GM12874 (cell line): ENCODE data around the gene STARD3.

Source experiments
- CTCF ChIP-seq: IDR thresholded peaks from 2 replicates; pipeline ENCODE4 v1.5.1; 2011; ENCODE audit warnings: low read depth, mild to moderate bottlenecking, control low read depth, low read length, moderate library complexity; ENCODE audit not compliant: insufficient read depth

Gene STARD3

GRCh38 chr17:39704821-39705551 lies 68.0 kb downstream of the STARD3 start:
- TF ChIP-seq CTCF = no peak

- no peak for TF ChIP-seq CTCF
These were observed 68.9 kb downstream of the STARD3 start for GRCh38 chr17:39705786-39706348.

GRCh38 chr17:39706383-39706782 lies 69.4 kb downstream of the STARD3 start:
- no peak for TF ChIP-seq CTCF

- no peak for TF ChIP-seq CTCF
These were observed 70.0 kb downstream of the STARD3 start for GRCh38 chr17:39706921-39707337.

- TF ChIP-seq CTCF = no peak
These were observed 72.5 kb downstream of the STARD3 start for GRCh38 chr17:39709319-39709997.

- no peak for TF ChIP-seq CTCF
These were observed 73.3 kb downstream of the STARD3 start for GRCh38 chr17:39709998-39710964.

- no peak for TF ChIP-seq CTCF
These were observed 74.9 kb downstream of the STARD3 start for GRCh38 chr17:39711851-39712250.
